ENCODE results near the gene OR2L5.

- no peak for TF ChIP-seq POLR2AphosphoS5 (IDR thresholded peaks at IDR 0.05; ENCODE audit: low read depth, low read length)
- TF ChIP-seq PAX5 (IDR thresholded peaks at IDR 0.05; ENCODE audit: insufficient read depth, low read length, severe bottlenecking), result no peak
- no peak for TF ChIP-seq POLR2A (IDR thresholded peaks at IDR 0.05; ENCODE audit: low read depth, low read length)
- no peak for TF ChIP-seq TAF1 (IDR thresholded peaks at IDR 0.05; ENCODE audit: low read depth, low read length)
Measured at GRCh38 chr1:248065604-248066003, 52.1 kb downstream of the OR2L5 start.
